ENCODE data around the gene ENPP4.
A peak's percentile ranks its signal among the peaks of the same experiment; 100 is the strongest.
"Not testable (repeated sequence)": the region's sequence is repeated elsewhere in the genome, so short reads cannot be mapped to it uniquely, and the experiment has no call there.

ENPP4 gene

GRCh38 chr6:46129629-46130511 lies at the start of gene ENPP4:
Gene ENPP4, plus strand, starts transcription at chr6:46129989. Its CDS starts 9,595 bp downstream, at chr6:46139584.
- DNase-seq (ENCODE audit: low read depth), result peak; percentile 86

GRCh38 chr6:46080111-46080510 lies 49.7 kb upstream of the ENPP4 start:
- DNase-seq (ENCODE audit: low read depth), result no peak

GRCh38 chr6:46085688-46086087 lies 44.1 kb upstream of the ENPP4 start:
- not testable (repeated sequence) for DNase-seq (ENCODE audit: low read depth)

- DNase-seq (ENCODE audit: low read depth), result peak; percentile 36
Measured at GRCh38 chr6:46090115-46091079, 39.4 kb upstream of the ENPP4 start.

- DNase-seq (ENCODE audit: low read depth), result no peak
Measured at GRCh38 chr6:46091080-46091478, 38.7 kb upstream of the ENPP4 start.

- DNase-seq (ENCODE audit: low read depth), result no peak
Measured at GRCh38 chr6:46095251-46095650, 34.5 kb upstream of the ENPP4 start.

- no peak for DNase-seq (ENCODE audit: low read depth)
Measured at GRCh38 chr6:46097366-46097765, 32.4 kb upstream of the ENPP4 start.

GRCh38 chr6:46098678-46099077 lies 31.1 kb upstream of the ENPP4 start:
- DNase-seq (ENCODE audit: low read depth), result no peak

GRCh38 chr6:46099952-46100351 lies 29.8 kb upstream of the ENPP4 start:
- no peak for DNase-seq (ENCODE audit: low read depth)

- DNase-seq (ENCODE audit: low read depth), result no peak
Measured at GRCh38 chr6:46102123-46102522, 27.7 kb upstream of the ENPP4 start.

GRCh38 chr6:46103441-46104115 lies 26.2 kb upstream of the ENPP4 start:
- no peak for DNase-seq (ENCODE audit: low read depth)

GRCh38 chr6:46104209-46104608 lies 25.6 kb upstream of the ENPP4 start:
- no peak for DNase-seq (ENCODE audit: low read depth)

- DNase-seq (ENCODE audit: low read depth), result no peak
Measured at GRCh38 chr6:46105568-46105967, 24.2 kb upstream of the ENPP4 start.

GRCh38 chr6:46113370-46113769 lies 16.4 kb upstream of the ENPP4 start:
- DNase-seq (ENCODE audit: low read depth), result no peak

GRCh38 chr6:46115634-46116033 lies 14.2 kb upstream of the ENPP4 start:
- no peak for DNase-seq (ENCODE audit: low read depth)

GRCh38 chr6:46116289-46116688 lies 13.5 kb upstream of the ENPP4 start:
- DNase-seq (ENCODE audit: low read depth), result no peak

GRCh38 chr6:46118157-46118556 lies 11.6 kb upstream of the ENPP4 start:
- DNase-seq (ENCODE audit: low read depth), result no peak

GRCh38 chr6:46118836-46119235 lies 11.0 kb upstream of the ENPP4 start:
- DNase-seq (ENCODE audit: low read depth), result no peak

GRCh38 chr6:46119679-46120078 lies 10.1 kb upstream of the ENPP4 start:
- DNase-seq (ENCODE audit: low read depth), result not testable (repeated sequence)

- no peak for DNase-seq (ENCODE audit: low read depth)
Measured at GRCh38 chr6:46128476-46128875, 1.3 kb upstream of the ENPP4 start.

GRCh38 chr6:46129291-46129628 lies 529 bp upstream of the ENPP4 start:
- DNase-seq (ENCODE audit: low read depth), result no peak

- no peak for DNase-seq (ENCODE audit: low read depth)
Measured at GRCh38 chr6:46130666-46131065, 877 bp downstream of the ENPP4 start.

All from stimulated activated CD4-positive, alpha-beta T cell treated with anti-CD3 and anti-CD28 coated beads, Interleukin-2, amount 100 ng/mL, for 4 hours (primary cell).